Thyroid gland (tissue), 4 donors: ENCODE data around the gene SLC7A7. TPM values are rescaled to one million over a fixed set of nuclear protein-coding genes. Genes with fewer than 3 reads are reported as not detected.

ENCODE experiments used
- DNase-seq, 2 donors: peaks; one replicate each; pipeline ENCODE4 v3.0.0-alpha.2; 2019
- H3K27ac ChIP-seq, 3 donors: fragments of 200-600 bp; sonication (generic); 1 replicate in 2 of 3; 2 replicates in 1 of 3; pipeline ENCODE4 v1.5.1; 2016 to 2019; ENCODE audit warnings: mild to moderate bottlenecking in 1 of 3, moderate library complexity in 1 of 3
- H3K27me3 ChIP-seq: fragments of 200-600 bp; sonication (generic); one replicate; pipeline ENCODE4 v1.5.1; 2019
- H3K36me3 ChIP-seq, 2 donors: fragments of 200-600 bp; sonication (generic); one replicate each; pipeline ENCODE4 v1.5.1; 2016 to 2019
- H3K4me1 ChIP-seq, 2 donors: fragments of 200-600 bp; sonication (generic); one replicate each; pipeline ENCODE4 v1.5.1; 2017 to 2019
- H3K4me3 ChIP-seq, 3 donors: fragments of 200-600 bp; sonication (generic); replicated peaks in 1 of 3; 1 replicate in 2 of 3; 2 replicates in 1 of 3; pipeline ENCODE4 v1.5.1; 2016; ENCODE audit warnings: mild to moderate bottlenecking in 1 of 3
- H3K9me3 ChIP-seq: fragments of 200-600 bp; sonication (generic); one replicate; pipeline ENCODE4 v1.5.1; 2017
- CTCF ChIP-seq, 6 experiments: fragments of 200-600 bp in 3 of 6; fragments of 450-650 bp in 3 of 6; sonication (generic) in 3 of 6; IDR thresholded peaks; one replicate each; pipeline ENCODE4 v1.5.1; 2016 to 2019; ENCODE audit warnings: antibody characterized with exemption in 6 of 6, mild to moderate bottlenecking in 2 of 6, inconsistent platforms in 1 of 6, moderate library complexity in 1 of 6
- POLR2A ChIP-seq, 2 donors: fragments of 450-650 bp; IDR thresholded peaks; one replicate each; pipeline ENCODE4 v1.6.1; 2017; ENCODE audit warnings: antibody characterized with exemption in 2 of 2, mild to moderate bottlenecking in 2 of 2, moderate library complexity in 1 of 2
- WGBS, 2 donors: methylation state at CpG; one replicate each; pipeline ENCODE4 v1.1.5; 2017; 5-methylcytosine and 5-hydroxymethylcytosine counted together
- intact Hi-C: fragments of 100-400 bp; cut with DNase I; formaldehyde crosslinking; loops from one replicate; pipeline ENCODE4 v1.15.1; 2023
- total RNA-seq, 4 donors: library from RNA; depleted of rRNA; stranded (reverse); fragments of >200 nt; gene quantifications; one replicate each; pipeline ENCODE4 v1.2.3, GENCODE V29; 2016

Gene SLC7A7
- total RNA-seq, 4 donors from 2014 or later, result 8.4 to 15.1 (median 13.7) TPM

- peaks cover 41% of the 10 kb centered on the region in 2 donors for H3K36me3 ChIP-seq
These were observed 41.8 kb downstream of the SLC7A7 start for GRCh38 chr14:22773162-22774010.

GRCh38 chr14:22772725-22773124, 42.5 kb downstream of the SLC7A7 start:
- peaks cover 41% of the 10 kb centered on the region in 2 donors for H3K36me3 ChIP-seq
- DNase-seq, result no peak
- H3K27me3 ChIP-seq, result no peaks in the 10 kb centered on the region
- 92 to 100% methylated on average over 1 of the region's 1 CpG for WGBS, 2 donors
- intact Hi-C loops, result loop anchor here (10.0 kb wide), 1 partner anchor 52 kb away; the partner anchor contains the start of gene MRPL52
- TF ChIP-seq POLR2A (IDR thresholded peaks at IDR 0.05), result no peak
- no peak for TF ChIP-seq CTCF (IDR thresholded peaks at IDR 0.05)
- no peaks in the 10 kb centered on the region for H3K9me3 ChIP-seq
- H3K4me3 ChIP-seq, result no peak overlapping the region
- H3K27ac ChIP-seq, result no peak overlapping the region
- H3K4me1 ChIP-seq, result peaks cover 3 to 5% of the 10 kb centered on the region in 2 donors

More at GRCh38 chr14:22773162-22774010, 41.8 kb downstream of the SLC7A7 start:
- Histone ChIP-seq H3K9me3 (no peaks in the 10 kb centered on the region), H3K27me3 (no peaks in the 10 kb centered on the region), H3K4me3 (no peak overlapping the region), H3K4me1 (no peaks in the 10 kb centered on the region), H3K27ac (no peak overlapping the region)
- WGBS, 2 donors, result 95 to 98% methylated on average over 8 of the region's 8 CpGs
- TF ChIP-seq CTCF (IDR thresholded peaks at IDR 0.05) (no peak), POLR2A (IDR thresholded peaks at IDR 0.05) (no peak)
- no peak for DNase-seq
- intact Hi-C loops, result loop anchor here (10.0 kb wide), 1 partner anchor 51 kb away; the partner anchor contains the start of gene MRPL52

GRCh38 chr14:22770481-22771187, 44.6 kb downstream of the SLC7A7 start:
- no peak for DNase-seq
- Histone ChIP-seq H3K27ac (no peak overlapping the region), H3K4me1 (peaks cover 13 to 15% of the 10 kb centered on the region in 2 donors), H3K36me3 (peaks cover 41% of the 10 kb centered on the region in 2 donors), H3K4me3 (no peak overlapping the region), H3K27me3 (no peaks in the 10 kb centered on the region), H3K9me3 (no peaks in the 10 kb centered on the region)
- 93 to 97% methylated on average over 8 of the region's 8 CpGs for WGBS, 2 donors
- TF ChIP-seq CTCF (IDR thresholded peaks at IDR 0.05) (no peak), POLR2A (IDR thresholded peaks at IDR 0.05) (no peak)
- intact Hi-C loops, result loop anchor here (10.0 kb wide), 1 partner anchor 54 kb away; the partner anchor contains the start of gene MRPL52

- 93% methylated on average over 2 of the region's 2 CpGs for WGBS, 2 donors
- H3K4me1 ChIP-seq, result peaks cover 14 to 19% of the 10 kb centered on the region in 2 donors
- TF ChIP-seq CTCF (IDR thresholded peaks at IDR 0.05) (no peak), POLR2A (IDR thresholded peaks at IDR 0.05) (no peak)
- H3K36me3 ChIP-seq, result peaks cover 41% of the 10 kb centered on the region in 2 donors
- H3K27ac ChIP-seq, result no peak overlapping the region
- DNase-seq, result no peak
- no peaks in the 10 kb centered on the region for H3K27me3 ChIP-seq
- H3K9me3 ChIP-seq, result no peaks in the 10 kb centered on the region
- intact Hi-C loops, result no loop called here
- no peak overlapping the region for H3K4me3 ChIP-seq
These were observed 45.9 kb downstream of the SLC7A7 start for GRCh38 chr14:22769369-22769768.
